K562 (cell line): ENCODE measurements around the gene PGAP2. TPM values are rescaled to one million over a fixed set of nuclear protein-coding genes. Genes with fewer than 3 reads are reported as not detected.

Experiments
- BRD9 ChIP-seq: fragments of 450-650 bp; IDR thresholded peaks from 2 replicates; pipeline ENCODE4 v1.6.1; 2018; ENCODE audit warnings: low read depth; ENCODE audit not compliant: partially characterized antibody
- CBX1 ChIP-seq: sonication (generic); IDR thresholded peaks from 2 replicates; pipeline ENCODE4 v1.6.1; 2016; ENCODE audit warnings: antibody characterized with exemption, low read depth, mild to moderate bottlenecking
- CHCHD3 ChIP-seq: fragments of 250-450 bp; sonication (Bioruptor Pico); IDR thresholded peaks from 2 replicates; pipeline ENCODE4 v2.1.2; 2022; ENCODE audit warnings: mild to moderate bottlenecking
- COPS2 ChIP-seq: fragments of 450-650 bp; conservative IDR thresholded peaks from 2 replicates; pipeline ENCODE4 v1.6.1; 2016; ENCODE audit warnings: mild to moderate bottlenecking, moderate library complexity
- DMBX1 ChIP-seq: fragments of 250-450 bp; sonication (Bioruptor Pico); IDR thresholded peaks from 2 replicates; pipeline ENCODE4 v1.8.0; 2022; ENCODE audit warnings: inconsistent platforms, mild to moderate bottlenecking, moderate library complexity, borderline replicate concordance
- GATAD2A ChIP-seq: fragments of 450-650 bp; IDR thresholded peaks from 2 replicates; pipeline ENCODE4 v1.6.1; 2017
- KAT7 ChIP-seq: sonication (generic); formaldehyde crosslinking; IDR thresholded peaks from 2 replicates; pipeline ENCODE4 v1.8.0; 2022; ENCODE audit warnings: missing genetic modification reagents, mild to moderate bottlenecking, borderline replicate concordance
- L3MBTL2 ChIP-seq: fragments of 450-650 bp; IDR thresholded peaks from 2 replicates; pipeline ENCODE4 v1.6.1; 2016; ENCODE audit warnings: mild to moderate bottlenecking, moderate library complexity
- LCOR ChIP-seq: sonication (generic); formaldehyde crosslinking; IDR thresholded peaks from 2 replicates; pipeline ENCODE4 v1.8.0; 2022; ENCODE audit warnings: mild to moderate bottlenecking, missing genetic modification reagents
- MED1 ChIP-seq: sonication (generic); formaldehyde crosslinking; IDR thresholded peaks from 2 replicates; pipeline ENCODE4 v1.8.1; 2023; ENCODE audit warnings: missing genetic modification reagents, borderline replicate concordance
- MEF2A ChIP-seq: IDR thresholded peaks from 2 replicates; pipeline ENCODE4 v1.6.1; 2011; ENCODE audit warnings: low read depth, mild to moderate bottlenecking, low read length, moderate library complexity; ENCODE audit not compliant: control insufficient read depth
- NELFE ChIP-seq: IDR thresholded peaks from 2 replicates; pipeline ENCODE4 v1.6.1; 2011; ENCODE audit warnings: mild to moderate bottlenecking; ENCODE audit not compliant: insufficient read depth, insufficient read length
- NR3C1 ChIP-seq: sonication (generic); formaldehyde crosslinking; IDR thresholded peaks from 2 replicates; pipeline ENCODE4 v1.8.1; 2022; ENCODE audit warnings: missing genetic modification reagents
- PHB2 ChIP-seq: fragments of 450-650 bp; IDR thresholded peaks from 2 replicates; pipeline ENCODE4 v1.6.1; 2017; ENCODE audit warnings: low read depth
- RBM25 ChIP-seq: fragments of 200-400 bp; formaldehyde crosslinking; IDR thresholded peaks from 2 replicates; pipeline ENCODE4 v1.6.1; 2018; ENCODE audit warnings: low read length, low read depth, moderate library complexity; ENCODE audit not compliant: severe bottlenecking
- SMARCE1 ChIP-seq: fragments of 450-650 bp; IDR thresholded peaks from 2 replicates; pipeline ENCODE4 v1.7.1; 2016; ENCODE audit warnings: mild to moderate bottlenecking
- SP1 ChIP-seq: sonication (generic); formaldehyde crosslinking; IDR thresholded peaks from 2 replicates; pipeline ENCODE4 v1.8.1; 2022; ENCODE audit warnings: mild to moderate bottlenecking, missing genetic modification reagents
- STAT5B ChIP-seq: fragments of 250-450 bp; sonication (Bioruptor Pico); IDR thresholded peaks from 2 replicates; pipeline ENCODE4 v1.8.0; 2021; ENCODE audit warnings: mild to moderate bottlenecking, inconsistent platforms
- WHSC1 ChIP-seq: IDR thresholded peaks from one replicate; pipeline ENCODE4 v1.6.1; 2012; ENCODE audit warnings: low read length, control low read depth, inconsistent platforms
- ZFPM2 ChIP-seq: fragments of 250-450 bp; sonication (Bioruptor Pico); IDR thresholded peaks from 2 replicates; pipeline ENCODE4 v1.5.1; 2022; ENCODE audit warnings: mild to moderate bottlenecking
- ZKSCAN8 ChIP-seq: fragments of 200-800 bp; sonication (Bioruptor generic); IDR thresholded peaks from 2 replicates; pipeline ENCODE4 v1.6.1; 2016; ENCODE audit warnings: missing genetic modification characterization, missing compliant biosample characterization
- ZNF124 ChIP-seq: sonication (generic); formaldehyde crosslinking; IDR thresholded peaks from 2 replicates; pipeline ENCODE4 v1.8.1; 2022; ENCODE audit warnings: missing genetic modification reagents
- ZNF165 ChIP-seq: fragments of 250-450 bp; sonication (Bioruptor Pico); IDR thresholded peaks from 2 replicates; pipeline ENCODE4 v1.4.0; 2020; ENCODE audit warnings: borderline replicate concordance
- ZNF668 ChIP-seq: fragments of 250-450 bp; sonication (Bioruptor Pico); IDR thresholded peaks from 2 replicates; pipeline ENCODE4 v1.8.0; 2022; ENCODE audit warnings: mild to moderate bottlenecking, inconsistent platforms
- polyA plus RNA-seq, 8 experiments: library from polyadenylated mRNA; depleted of rRNA in 4 of 8; stranded (reverse) in 5 of 8; unstranded in 3 of 8; fragments of >200 nt; fragmentation: Nextera tagmentation in 2 of 8; fragmentation: Illumina TruSeq in 1 of 8; extraction: Ambion mirVana in 2 of 8; extraction: Trizol in 1 of 8; gene quantifications; 2 replicates each; pipeline versions ENCODE4 v1.2.1 to v1.2.3, GENCODE V29; 2011 to 2014; ENCODE audit warnings: inconsistent platforms in 1 of 8, missing spikeins in 1 of 8
- total RNA-seq, 7 experiments: library from RNA; depleted of rRNA in 6 of 7; stranded (reverse); fragments of >200 nt in 6 of 7; fragmentation: Illumina TruSeq in 2 of 7; extraction: Trizol in 2 of 7; gene quantifications; 2 replicates each; pipeline versions ENCODE4 v1.2.1 to v1.2.3, GENCODE V29; 2011 to 2021; ENCODE audit warnings: low replicate concordance in 1 of 7
- TF ChIP-seq, protein P1 (sequence below): fragments of 450-650 bp; IDR thresholded peaks from 2 replicates; pipeline ENCODE4 v1.6.1; 2017; ENCODE audit warnings: antibody characterized with exemption, mild to moderate bottlenecking
- TF ChIP-seq, protein P2 (sequence below), 2 experiments: IDR thresholded peaks; 2 replicates each; pipeline ENCODE4 v1.6.1; 2011; ENCODE audit warnings: borderline replicate concordance in 1 of 2, control low read depth in 1 of 2, low read depth in 1 of 2, low read length in 1 of 2, mild to moderate bottlenecking in 1 of 2, mixed read lengths in 1 of 2, moderate library complexity in 1 of 2; ENCODE audit not compliant: insufficient read depth in 1 of 2, insufficient read length in 1 of 2, poor library complexity in 1 of 2, severe bottlenecking in 1 of 2; ENCODE audit errors: extremely low read depth in 1 of 2

The PGAP2 gene
- total and polyA plus RNA-seq, 9 of the 15 experiments (the other 6 are each of a cell fraction or from before 2014, with no cell fraction given) = 17.9 to 47.2 (median 33.7) TPM

DNA sequence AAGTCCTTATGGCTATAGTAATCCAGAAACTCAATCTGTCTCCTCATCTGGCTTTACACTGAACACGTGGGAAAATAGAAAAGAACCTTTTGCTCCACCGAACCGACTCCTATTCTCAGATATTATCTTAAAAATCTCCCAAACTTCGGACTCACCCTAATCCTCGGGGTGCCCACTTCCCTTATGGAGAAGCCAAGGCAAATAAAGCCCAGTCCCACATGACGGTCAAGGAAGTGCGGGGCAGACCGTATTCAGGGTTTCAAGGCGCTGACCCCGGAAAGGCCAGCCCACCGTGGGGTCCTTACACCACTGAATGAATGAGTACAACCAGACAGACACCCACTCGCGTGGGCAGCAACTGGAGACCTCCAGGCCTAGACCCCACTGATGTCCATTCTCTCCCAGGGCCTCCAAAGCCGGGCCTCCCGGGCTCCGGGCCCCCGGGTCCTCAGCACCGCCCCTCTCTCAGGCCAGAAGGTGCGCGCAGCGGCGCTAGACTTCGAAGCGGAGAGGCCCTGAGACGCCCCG lies 11.5 kb upstream of the PGAP2 start (continued):
- TF ChIP-seq, protein P1, sequence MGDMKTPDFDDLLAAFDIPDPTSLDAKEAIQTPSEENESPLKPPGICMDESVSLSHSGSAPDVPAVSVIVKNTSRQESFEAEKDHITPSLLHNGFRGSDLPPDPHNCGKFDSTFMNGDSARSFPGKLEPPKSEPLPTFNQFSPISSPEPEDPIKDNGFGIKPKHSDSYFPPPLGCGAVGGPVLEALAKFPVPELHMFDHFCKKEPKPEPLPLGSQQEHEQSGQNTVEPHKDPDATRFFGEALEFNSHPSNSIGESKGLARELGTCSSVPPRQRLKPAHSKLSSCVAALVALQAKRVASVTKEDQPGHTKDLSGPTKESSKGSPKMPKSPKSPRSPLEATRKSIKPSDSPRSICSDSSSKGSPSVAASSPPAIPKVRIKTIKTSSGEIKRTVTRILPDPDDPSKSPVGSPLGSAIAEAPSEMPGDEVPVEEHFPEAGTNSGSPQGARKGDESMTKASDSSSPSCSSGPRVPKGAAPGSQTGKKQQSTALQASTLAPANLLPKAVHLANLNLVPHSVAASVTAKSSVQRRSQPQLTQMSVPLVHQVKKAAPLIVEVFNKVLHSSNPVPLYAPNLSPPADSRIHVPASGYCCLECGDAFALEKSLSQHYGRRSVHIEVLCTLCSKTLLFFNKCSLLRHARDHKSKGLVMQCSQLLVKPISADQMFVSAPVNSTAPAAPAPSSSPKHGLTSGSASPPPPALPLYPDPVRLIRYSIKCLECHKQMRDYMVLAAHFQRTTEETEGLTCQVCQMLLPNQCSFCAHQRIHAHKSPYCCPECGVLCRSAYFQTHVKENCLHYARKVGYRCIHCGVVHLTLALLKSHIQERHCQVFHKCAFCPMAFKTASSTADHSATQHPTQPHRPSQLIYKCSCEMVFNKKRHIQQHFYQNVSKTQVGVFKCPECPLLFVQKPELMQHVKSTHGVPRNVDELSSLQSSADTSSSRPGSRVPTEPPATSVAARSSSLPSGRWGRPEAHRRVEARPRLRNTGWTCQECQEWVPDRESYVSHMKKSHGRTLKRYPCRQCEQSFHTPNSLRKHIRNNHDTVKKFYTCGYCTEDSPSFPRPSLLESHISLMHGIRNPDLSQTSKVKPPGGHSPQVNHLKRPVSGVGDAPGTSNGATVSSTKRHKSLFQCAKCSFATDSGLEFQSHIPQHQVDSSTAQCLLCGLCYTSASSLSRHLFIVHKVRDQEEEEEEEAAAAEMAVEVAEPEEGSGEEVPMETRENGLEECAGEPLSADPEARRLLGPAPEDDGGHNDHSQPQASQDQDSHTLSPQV = no peak
- TF ChIP-seq ZNF165 (no peak), PHB2 (no peak), KAT7 (no peak), ZKSCAN8 (no peak), ZFPM2 (CRISPR knock-in tag) (no peak), ZNF668 (CRISPR knock-in tag) (no peak), NELFE (no peak), BRD9 (no peak), CHCHD3 (CRISPR knock-in tag) (no peak), RBM25 (no peak), NR3C1 (no peak), ZNF124 (CRISPR knock-in tag) (0 out of 2 replicates have a peak, but pooled peaks have one; percentile 80), WHSC1 (no peak), CBX1 (no peak), DMBX1 (CRISPR knock-in tag) (no peak), MED1 (CRISPR knock-in tag) (no peak), SP1 (CRISPR knock-in tag) (no peak), MEF2A (no peak), COPS2 (no peak), LCOR (no peak), STAT5B (CRISPR knock-in tag) (no peak), GATAD2A (no peak), L3MBTL2 (peak; percentile 2; the same call in 1 of the 2 replicates), SMARCE1 (0 out of 2 replicates have a peak, but pooled peaks have one; percentile 42)
- TF ChIP-seq, protein P2, sequence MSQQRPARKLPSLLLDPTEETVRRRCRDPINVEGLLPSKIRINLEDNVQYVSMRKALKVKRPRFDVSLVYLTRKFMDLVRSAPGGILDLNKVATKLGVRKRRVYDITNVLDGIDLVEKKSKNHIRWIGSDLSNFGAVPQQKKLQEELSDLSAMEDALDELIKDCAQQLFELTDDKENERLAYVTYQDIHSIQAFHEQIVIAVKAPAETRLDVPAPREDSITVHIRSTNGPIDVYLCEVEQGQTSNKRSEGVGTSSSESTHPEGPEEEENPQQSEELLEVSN (IDR thresholded peaks at IDR 0.05; ENCODE audit: borderline replicate concordance in 1 of 2, extremely low read depth in 1 of 2, insufficient read depth in 1 of 2, insufficient read length in 1 of 2, low read depth in 1 of 2, low read length in 1 of 2, poor library complexity in 1 of 2, severe bottlenecking in 1 of 2) = peak in 1 of 2 experiments; percentile 13
